ENCODE results near the gene NSUN6. TPM values are rescaled to one million over a fixed set of nuclear protein-coding genes. Genes with fewer than 3 reads are reported as not detected.

Gene NSUN6
- total RNA-seq, 4 donors from 2014 or later: 2.4 to 3.8 (median 2.9) TPM

DNA sequence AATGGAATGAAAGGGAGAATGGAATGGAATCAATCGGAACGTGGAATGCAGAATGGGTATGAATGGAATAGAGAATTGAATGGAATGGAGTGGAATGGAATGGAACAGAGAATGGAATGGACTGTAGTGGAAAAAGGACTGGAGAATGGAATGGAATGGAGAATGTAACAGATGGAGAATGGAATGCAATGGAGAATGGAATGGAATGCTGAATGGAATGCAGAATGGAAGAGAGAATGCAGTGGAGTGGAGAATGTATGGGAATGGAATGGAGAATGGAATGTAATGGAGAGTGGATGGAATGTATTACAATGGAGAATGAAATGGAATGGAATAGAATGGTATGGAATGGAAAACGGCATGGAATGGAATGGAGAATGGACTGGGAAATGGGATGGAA lies 96.9 kb downstream of the NSUN6 start:
- intact Hi-C loops (cut with DNase I; ENCODE audit: low total_unique reads): no loop called here

DNA sequence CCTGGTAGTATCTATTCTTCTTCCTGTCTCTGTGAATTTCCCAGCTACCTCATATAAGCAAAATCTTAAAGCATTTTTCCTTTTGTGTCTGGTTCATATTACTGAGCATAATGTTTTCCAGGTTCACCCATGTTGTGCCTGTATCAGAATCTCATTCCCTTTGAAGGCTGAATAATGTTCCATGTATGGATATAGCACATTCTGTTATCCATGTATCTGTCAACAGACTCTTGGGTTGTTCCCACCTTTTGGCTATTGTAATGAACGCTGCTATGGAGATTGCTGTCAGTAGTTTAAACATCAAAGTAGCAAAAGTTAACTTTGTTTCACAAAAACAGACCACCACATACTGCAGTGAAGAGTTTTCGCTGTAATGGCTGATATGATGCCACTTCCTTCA lies 99.9 kb downstream of the NSUN6 start:
- Histone ChIP-seq H3K4me3 (no peak overlapping the region), H3K27me3 (no peaks in the 10 kb centered on the region), H3K4me1 (no peaks in the 10 kb centered on the region), H3K36me3 (peaks cover 0 to 11% of the 10 kb centered on the region in 2 donors), H3K9me3 (no peaks in the 10 kb centered on the region), H3K27ac (no peak overlapping the region)
- intact Hi-C loops (cut with DNase I; ENCODE audit: low total_unique reads) (no loop called here), in situ Hi-C loops (cut with MboI; ENCODE audit: low sequenced_read_pairs in 4 of 4) (no loop called here)
- TF ChIP-seq, protein P1, sequence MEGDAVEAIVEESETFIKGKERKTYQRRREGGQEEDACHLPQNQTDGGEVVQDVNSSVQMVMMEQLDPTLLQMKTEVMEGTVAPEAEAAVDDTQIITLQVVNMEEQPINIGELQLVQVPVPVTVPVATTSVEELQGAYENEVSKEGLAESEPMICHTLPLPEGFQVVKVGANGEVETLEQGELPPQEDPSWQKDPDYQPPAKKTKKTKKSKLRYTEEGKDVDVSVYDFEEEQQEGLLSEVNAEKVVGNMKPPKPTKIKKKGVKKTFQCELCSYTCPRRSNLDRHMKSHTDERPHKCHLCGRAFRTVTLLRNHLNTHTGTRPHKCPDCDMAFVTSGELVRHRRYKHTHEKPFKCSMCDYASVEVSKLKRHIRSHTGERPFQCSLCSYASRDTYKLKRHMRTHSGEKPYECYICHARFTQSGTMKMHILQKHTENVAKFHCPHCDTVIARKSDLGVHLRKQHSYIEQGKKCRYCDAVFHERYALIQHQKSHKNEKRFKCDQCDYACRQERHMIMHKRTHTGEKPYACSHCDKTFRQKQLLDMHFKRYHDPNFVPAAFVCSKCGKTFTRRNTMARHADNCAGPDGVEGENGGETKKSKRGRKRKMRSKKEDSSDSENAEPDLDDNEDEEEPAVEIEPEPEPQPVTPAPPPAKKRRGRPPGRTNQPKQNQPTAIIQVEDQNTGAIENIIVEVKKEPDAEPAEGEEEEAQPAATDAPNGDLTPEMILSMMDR (IDR thresholded peaks at IDR 0.05 in 4 of 5, conservative IDR thresholded peaks at IDR 0.05 in 1 of 5): no peak
- no peak for DNase-seq
- no peak for ATAC-seq

More for the DNA sequence above, 96.9 kb downstream of the NSUN6 start:
- DNase-seq: no peak
- Histone ChIP-seq H3K4me1 (no peaks in the 10 kb centered on the region), H3K36me3 (peaks cover 0 to 11% of the 10 kb centered on the region in 2 donors), H3K27me3 (no peaks in the 10 kb centered on the region), H3K9me3 (no peaks in the 10 kb centered on the region), H3K27ac (no peak overlapping the region), H3K4me3 (no peak overlapping the region)
- no peak for ATAC-seq
- in situ Hi-C loops (cut with MboI; ENCODE audit: low sequenced_read_pairs in 4 of 4): no loop called here
- no peak for TF ChIP-seq POLR2A (IDR thresholded peaks at IDR 0.05)
- TF ChIP-seq, protein P1 (IDR thresholded peaks at IDR 0.05 in 4 of 5, conservative IDR thresholded peaks at IDR 0.05 in 1 of 5): no peak

DNA sequence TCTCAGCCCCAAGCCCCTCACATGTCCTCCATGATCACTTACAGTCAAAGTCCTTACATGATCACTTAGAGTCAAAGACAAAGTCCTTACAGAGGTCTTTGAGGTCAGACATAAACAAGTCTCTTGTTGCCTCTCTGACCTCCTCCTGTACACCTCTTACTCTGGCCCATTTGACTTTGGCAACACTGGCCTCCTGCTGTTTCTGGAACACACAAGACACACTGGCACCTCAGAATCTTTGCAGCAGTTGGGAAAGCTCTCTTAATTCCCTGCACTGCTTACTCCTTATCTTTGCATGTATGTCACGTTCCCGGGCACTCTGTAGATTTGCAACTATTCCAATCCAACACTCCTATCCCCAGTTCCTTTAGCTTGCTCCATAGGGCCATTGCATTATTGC lies 102.3 kb downstream of the NSUN6 start:
- H3K36me3 ChIP-seq: peaks cover 0 to 11% of the 10 kb centered on the region in 2 donors
- no peak for TF ChIP-seq POLR2A (IDR thresholded peaks at IDR 0.05)
- TF ChIP-seq, protein P1 (IDR thresholded peaks at IDR 0.05 in 4 of 5, conservative IDR thresholded peaks at IDR 0.05 in 1 of 5): no peak
- DNase-seq (no peak), ATAC-seq (no peak)
- H3K9me3 ChIP-seq: no peaks in the 10 kb centered on the region
- H3K4me1 ChIP-seq: no peaks in the 10 kb centered on the region
- no peak overlapping the region for H3K27ac ChIP-seq
- H3K27me3 ChIP-seq: no peaks in the 10 kb centered on the region
- in situ Hi-C loops (cut with MboI; ENCODE audit: low sequenced_read_pairs in 4 of 4): no loop called here
- no peak overlapping the region for H3K4me3 ChIP-seq
- intact Hi-C loops (cut with DNase I; ENCODE audit: low total_unique reads): no loop called here

DNA sequence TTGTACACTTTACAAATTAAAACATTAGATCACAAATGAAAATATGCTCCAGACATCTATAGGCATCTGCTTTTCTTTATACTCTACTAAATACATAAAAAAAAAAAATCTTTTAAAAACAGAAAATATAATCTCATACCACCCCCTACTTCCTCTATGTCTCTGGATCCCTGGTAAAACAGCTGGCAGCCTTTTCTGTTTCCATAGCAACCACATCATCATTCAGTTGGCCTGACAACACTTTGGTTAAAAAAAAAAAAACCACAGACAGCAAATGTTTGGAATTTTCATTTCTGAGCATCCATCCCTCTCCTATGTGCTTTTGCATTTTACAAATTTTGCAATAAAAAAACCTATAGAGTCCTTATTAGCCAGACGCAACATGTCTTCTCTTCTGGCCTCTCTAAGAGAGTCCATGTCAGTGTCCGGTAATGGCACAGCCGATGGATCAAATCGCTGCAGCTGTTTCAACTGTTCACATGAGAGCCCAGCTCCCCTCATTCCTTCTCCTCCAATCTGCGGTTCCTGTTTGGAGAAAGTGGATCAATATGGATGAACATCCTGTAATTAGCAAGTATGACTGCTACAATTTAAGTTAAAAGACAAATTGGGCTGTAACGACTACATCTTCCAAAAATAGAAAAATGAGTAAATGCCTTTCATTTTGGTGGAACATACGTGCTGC lies 105.6 kb downstream of the NSUN6 start:
- Histone ChIP-seq H3K27ac (no peak overlapping the region), H3K27me3 (no peaks in the 10 kb centered on the region), H3K4me1 (no peaks in the 10 kb centered on the region), H3K9me3 (no peaks in the 10 kb centered on the region), H3K4me3 (no peak overlapping the region), H3K36me3 (peaks cover 5 to 23% of the 10 kb centered on the region in 2 donors)
- DNase-seq (no peak), ATAC-seq (no peak)
- intact Hi-C loops (cut with DNase I; ENCODE audit: low total_unique reads): no loop called here
- in situ Hi-C loops (cut with MboI; ENCODE audit: low sequenced_read_pairs in 4 of 4): no loop called here
- no peak for TF ChIP-seq POLR2A (IDR thresholded peaks at IDR 0.05)
- TF ChIP-seq, protein P1 (IDR thresholded peaks at IDR 0.05 in 4 of 5, conservative IDR thresholded peaks at IDR 0.05 in 1 of 5): no peak

DNA sequence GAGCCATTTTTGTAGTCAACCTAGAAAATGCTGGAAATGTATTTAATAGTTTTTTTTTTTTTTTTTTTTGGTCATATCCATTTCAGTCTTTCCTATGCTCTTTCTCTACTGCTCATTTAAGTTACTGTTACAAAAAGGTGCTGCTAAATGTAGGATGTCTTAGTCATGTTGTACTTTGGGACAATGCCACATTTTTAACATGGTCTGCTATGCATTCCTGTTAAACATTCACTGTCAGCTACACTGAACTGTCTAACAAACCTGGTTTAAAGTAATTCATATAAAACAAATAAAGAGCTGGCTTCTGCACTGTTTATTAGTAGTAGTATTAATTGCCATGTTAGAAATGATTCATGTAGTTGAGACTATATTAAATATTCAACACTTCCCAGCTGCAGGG lies 108.6 kb downstream of the NSUN6 start:
- no peaks in the 10 kb centered on the region for H3K4me1 ChIP-seq
- in situ Hi-C loops (cut with MboI; ENCODE audit: low sequenced_read_pairs in 4 of 4): no loop called here
- H3K27me3 ChIP-seq: no peaks in the 10 kb centered on the region
- H3K27ac ChIP-seq: no peak overlapping the region
- DNase-seq (no peak), ATAC-seq (no peak)
- TF ChIP-seq, protein P1 (IDR thresholded peaks at IDR 0.05 in 4 of 5, conservative IDR thresholded peaks at IDR 0.05 in 1 of 5): no peak
- TF ChIP-seq POLR2A (IDR thresholded peaks at IDR 0.05): no peak
- no peak overlapping the region for H3K4me3 ChIP-seq
- peaks cover 7 to 32% of the 10 kb centered on the region in 2 donors for H3K36me3 ChIP-seq
- H3K9me3 ChIP-seq: no peaks in the 10 kb centered on the region
- intact Hi-C loops (cut with DNase I; ENCODE audit: low total_unique reads): no loop called here
